SK-N-SH treated with all-trans-retinoic acid at 6 μM for 48 hours (cell line): ENCODE measurements around the gene LIMCH1.

Source experiments
- ATAC-seq: fragments of 200-7000 bp; cut with Tn5 transposase; 3 replicates; pipeline ENCODE4 v1.9.1; 2020; ENCODE audit warnings: mild to moderate bottlenecking, moderate library complexity
- ARNTL ChIP-seq: fragments of 450-650 bp; formaldehyde crosslinking; IDR thresholded peaks from 2 replicates; pipeline ENCODE4 v1.5.0; 2020; ENCODE audit warnings: low read depth, mild to moderate bottlenecking, moderate library complexity, borderline replicate concordance
- BACH2 ChIP-seq: fragments of 250-450 bp; sonication (Bioruptor Pico); IDR thresholded peaks from 2 replicates; pipeline ENCODE4 v1.9.0; 2021; ENCODE audit warnings: mild to moderate bottlenecking, borderline replicate concordance
- CREB5 ChIP-seq: fragments of 250-450 bp; sonication (Bioruptor Pico); IDR thresholded peaks from 2 replicates; pipeline ENCODE4 v1.5.1; 2020; ENCODE audit warnings: low read depth, mild to moderate bottlenecking, moderate library complexity
- CSRNP3 ChIP-seq: fragments of 250-450 bp; sonication (Bioruptor Pico); IDR thresholded peaks from 2 replicates; pipeline ENCODE4 v1.5.1; 2021; ENCODE audit warnings: mild to moderate bottlenecking, moderate library complexity
- ESRRG ChIP-seq: fragments of 250-450 bp; sonication (Bioruptor Pico); IDR thresholded peaks from 2 replicates; pipeline ENCODE4 v1.6.1; 2021; ENCODE audit warnings: mild to moderate bottlenecking
- ISL1 ChIP-seq: fragments of 250-450 bp; sonication (Bioruptor Pico); IDR thresholded peaks from 2 replicates; pipeline ENCODE4 v2.1.2; 2022; ENCODE audit warnings: mild to moderate bottlenecking, moderate library complexity
- POU6F1 ChIP-seq: fragments of 250-450 bp; sonication (Bioruptor Pico); IDR thresholded peaks from 2 replicates; pipeline ENCODE4 v1.8.0; 2021; ENCODE audit warnings: low read depth, mild to moderate bottlenecking, moderate library complexity, borderline replicate concordance
- PPARA ChIP-seq: fragments of 250-450 bp; sonication (Bioruptor Pico); IDR thresholded peaks from 2 replicates; pipeline ENCODE4 v1.5.0; 2020; ENCODE audit warnings: mild to moderate bottlenecking, borderline replicate concordance
- RARB ChIP-seq: fragments of 250-450 bp; sonication (Bioruptor Pico); IDR thresholded peaks from 2 replicates; pipeline ENCODE4 v1.8.0; 2021; ENCODE audit warnings: mild to moderate bottlenecking, moderate library complexity
- SNAI2 ChIP-seq: fragments of 250-450 bp; sonication (Bioruptor Pico); IDR thresholded peaks from 2 replicates; pipeline ENCODE4 v1.5.0; 2020; ENCODE audit warnings: mild to moderate bottlenecking, moderate library complexity
- TCF4 ChIP-seq: fragments of 250-450 bp; sonication (Bioruptor Pico); IDR thresholded peaks from 2 replicates; pipeline ENCODE4 v1.8.0; 2021; ENCODE audit warnings: mild to moderate bottlenecking, moderate library complexity, borderline replicate concordance
- TOX ChIP-seq: fragments of 250-450 bp; sonication (Bioruptor Pico); IDR thresholded peaks from 2 replicates; pipeline ENCODE4 v1.8.0; 2021; ENCODE audit warnings: mild to moderate bottlenecking, moderate library complexity, borderline replicate concordance
- TSHZ2 ChIP-seq: fragments of 250-450 bp; sonication (Bioruptor Pico); IDR thresholded peaks from 2 replicates; pipeline ENCODE4 v1.5.0; 2020; ENCODE audit warnings: mild to moderate bottlenecking, moderate library complexity
- ZC3H10 ChIP-seq: fragments of 250-450 bp; sonication (Bioruptor Pico); IDR thresholded peaks from 2 replicates; pipeline ENCODE4 v1.5.1; 2021; ENCODE audit warnings: mild to moderate bottlenecking, moderate library complexity
- ZFP3 ChIP-seq: fragments of 250-450 bp; sonication (Bioruptor Pico); IDR thresholded peaks from 2 replicates; pipeline ENCODE4 v1.5.0; 2020; ENCODE audit warnings: mild to moderate bottlenecking, moderate library complexity
- ZFP30 ChIP-seq: fragments of 450-650 bp; formaldehyde crosslinking; IDR thresholded peaks from 2 replicates; pipeline ENCODE4 v1.5.0; 2022; ENCODE audit warnings: mild to moderate bottlenecking, moderate library complexity
- ZNF565 ChIP-seq: fragments of 450-650 bp; formaldehyde crosslinking; conservative IDR thresholded peaks from 2 replicates; pipeline ENCODE4 v1.5.0; 2020; ENCODE audit warnings: low read depth, mild to moderate bottlenecking, moderate library complexity
- ZNF70 ChIP-seq: fragments of 450-650 bp; formaldehyde crosslinking; IDR thresholded peaks from 2 replicates; pipeline ENCODE4 v1.5.0; 2020; ENCODE audit warnings: mild to moderate bottlenecking, moderate library complexity
- ZNF8 ChIP-seq: fragments of 450-650 bp; formaldehyde crosslinking; IDR thresholded peaks from 2 replicates; pipeline ENCODE4 v1.5.0; 2020; ENCODE audit warnings: mild to moderate bottlenecking, moderate library complexity

LIMCH1 gene

GRCh38 chr4:41572516-41572915 is 34.6 kb downstream of the LIMCH1 start:
- TF ChIP-seq ZFP30 (CRISPR knock-in tag) (no peak), ZNF565 (no peak), ARNTL (CRISPR knock-in tag) (no peak), CREB5 (no peak), PPARA (CRISPR knock-in tag) (no peak), ZC3H10 (no peak), TOX (no peak), ISL1 (peak; percentile 94), ZNF8 (CRISPR knock-in tag) (no peak), RARB (CRISPR knock-in tag) (no peak), TSHZ2 (CRISPR knock-in tag) (no peak; the same call in 1 of the 2 replicates), POU6F1 (CRISPR knock-in tag) (no peak), BACH2 (CRISPR knock-in tag) (no peak; the same call in 1 of the 2 replicates), SNAI2 (no peak), TCF4 (CRISPR knock-in tag) (peak; percentile 55), ZFP3 (CRISPR knock-in tag) (no peak), ZNF70 (CRISPR knock-in tag) (no peak), CSRNP3 (no peak)
- no peak for ATAC-seq

GRCh38 chr4:41572956-41573355 is 35.0 kb downstream of the LIMCH1 start:
- ATAC-seq, result no peak
- TF ChIP-seq ZNF70 (CRISPR knock-in tag) (no peak), SNAI2 (no peak), ESRRG (CRISPR knock-in tag) (no peak), CREB5 (no peak), ARNTL (CRISPR knock-in tag) (no peak)

DNA sequence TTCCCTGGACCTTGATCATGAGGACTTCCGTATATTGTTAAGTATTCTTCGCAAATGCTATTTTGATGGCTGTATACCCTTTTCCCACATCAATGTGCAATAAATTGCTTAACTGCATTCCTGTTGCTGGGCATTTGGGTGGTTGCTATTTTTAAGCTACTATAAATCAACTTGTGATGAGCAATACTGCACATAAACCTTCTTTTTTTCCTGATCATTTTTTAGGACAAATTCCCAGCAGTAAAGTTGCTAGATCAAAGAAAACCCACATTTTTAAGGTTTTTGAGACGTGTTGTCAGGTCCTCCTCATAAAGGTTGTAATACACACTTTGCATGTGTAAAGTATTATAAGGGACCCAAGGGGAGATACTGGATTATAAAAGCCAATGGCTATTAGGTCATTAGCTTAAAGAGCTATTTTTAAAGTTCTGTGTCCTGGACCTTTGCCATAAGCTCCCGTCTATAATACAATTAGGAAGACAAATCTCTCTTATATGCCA is 35.6 kb downstream of the LIMCH1 start:
- no peak for ATAC-seq
- TF ChIP-seq ZNF70 (CRISPR knock-in tag) (no peak), CSRNP3 (no peak; the same call in 1 of the 2 replicates), BACH2 (CRISPR knock-in tag) (no peak), TOX (no peak), SNAI2 (0 out of 2 replicates have a peak, but pooled peaks have one; percentile 48), ISL1 (peak; percentile 79), ZNF8 (CRISPR knock-in tag) (no peak)
